AG08395 (cell line): ENCODE results near the gene INSR.
"Not testable (repeated sequence)": the region's sequence is repeated elsewhere in the genome, so short reads cannot be mapped to it uniquely, and the experiment has no call there.

Experiments used
- DNase-seq: peaks from one replicate; pipeline ENCODE4 v3.0.0; 2012; ENCODE audit warnings: mixed read lengths, low spot score

The INSR gene

GRCh38 chr19:7224209-7224686, 70.0 kb downstream of the INSR start:
- DNase-seq = peak; percentile 48

GRCh38 chr19:7223429-7223828, 70.8 kb downstream of the INSR start:
- DNase-seq = no peak

GRCh38 chr19:7219056-7219455, 75.2 kb downstream of the INSR start:
- DNase-seq = no peak

GRCh38 chr19:7217861-7218260, 76.4 kb downstream of the INSR start:
- no peak for DNase-seq

- DNase-seq = no peak
These were observed 77.8 kb downstream of the INSR start for GRCh38 chr19:7216373-7216902.

GRCh38 chr19:7215176-7215575, 79.0 kb downstream of the INSR start:
- DNase-seq = no peak

GRCh38 chr19:7214324-7215089, 79.7 kb downstream of the INSR start:
- no peak for DNase-seq

- no peak for DNase-seq
These were observed 80.4 kb downstream of the INSR start for GRCh38 chr19:7213628-7214323.

- DNase-seq = no peak
These were observed 82.8 kb downstream of the INSR start for GRCh38 chr19:7211191-7211951.

- no peak for DNase-seq
These were observed 83.9 kb downstream of the INSR start for GRCh38 chr19:7210359-7210758.

GRCh38 chr19:7209597-7210325, 84.5 kb downstream of the INSR start:
- not testable (repeated sequence) for DNase-seq

- not testable (repeated sequence) for DNase-seq
These were observed 85.2 kb downstream of the INSR start for GRCh38 chr19:7209036-7209435.

GRCh38 chr19:7203332-7203731, 90.9 kb downstream of the INSR start:
- no peak for DNase-seq

GRCh38 chr19:7202888-7203287, 91.3 kb downstream of the INSR start:
- DNase-seq = no peak

- no peak for DNase-seq
These were observed 93.5 kb downstream of the INSR start for GRCh38 chr19:7200736-7201135.

GRCh38 chr19:7199613-7200533, 94.3 kb downstream of the INSR start:
- no peak for DNase-seq

GRCh38 chr19:7197760-7198696, 96.2 kb downstream of the INSR start:
- peak; percentile 97 for DNase-seq

- peak; percentile 86 for DNase-seq
These were observed 97.0 kb downstream of the INSR start for GRCh38 chr19:7197119-7197759.

GRCh38 chr19:7196763-7197118, 97.5 kb downstream of the INSR start:
- DNase-seq = peak; percentile 21
